Measurements from ENCODE around the gene GABBR2. TPM values are rescaled to one million over a fixed set of nuclear protein-coding genes. Genes with fewer than 3 reads are reported as not detected.

GABBR2 gene
- total RNA-seq, 1 experiment from 2014 or later, result 6.3 TPM

GRCh38 chr9:98298476-98298875 lies 410.3 kb downstream of the GABBR2 start:
- DNase-seq (ENCODE audit: low read depth, low spot score) (no peak), ATAC-seq (no peak)
- ChIA-PET CTCF (no interaction called here), POLR2A (no interaction called here)
- no peak for TF ChIP-seq TCF7L2 (IDR thresholded peaks at IDR 0.05; ENCODE audit: low read depth, low read length)
- no peak for TF ChIP-seq POLR2AphosphoS5 (IDR thresholded peaks at IDR 0.05; ENCODE audit: low read depth, low read length)
- TF ChIP-seq REST (IDR thresholded peaks at IDR 0.05; ENCODE audit: insufficient read depth in 1 of 2, low read depth in 2 of 2, low read length in 1 of 2), result no peak
- TF ChIP-seq SIN3A (IDR thresholded peaks at IDR 0.05; ENCODE audit: borderline replicate concordance, insufficient read depth, low read depth, low read length), result no peak
- TF ChIP-seq CTCF (IDR thresholded peaks at IDR 0.05), result no peak
- BruUV-seq (replicated peaks), result no TSS peak
- no peaks in the 10 kb centered on the region for H3K9me3 ChIP-seq (ENCODE audit: control insufficient read depth, insufficient read depth, low read depth, low read length)
- H3K27me3 ChIP-seq (ENCODE audit: control insufficient read depth, insufficient read depth, low read length), result no peaks in the 10 kb centered on the region
- H3K27ac ChIP-seq (ENCODE audit: low read length), result no peak overlapping the region
- in situ Hi-C loops (cut with HindIII; ENCODE audit: low pct_unique_long_range_greater_than_20kb, low sequenced_read_pairs) (no loop called here), intact Hi-C loops (cut with micrococcal nuclease; ENCODE audit: unreplicated experiment) (no loop called here)
- no peak overlapping the region for H3K4me3 ChIP-seq (ENCODE audit: low read depth in 2 of 2, low read length in 2 of 2)
- no peaks in the 10 kb centered on the region for H3K36me3 ChIP-seq (ENCODE audit: control insufficient read depth, insufficient read depth, low read length)
- H3K4me1 ChIP-seq (ENCODE audit: control insufficient read depth, insufficient read depth, low read length), result no peaks in the 10 kb centered on the region

- no TSS peak for BruUV-seq (replicated peaks)
- ChIA-PET POLR2A (no interaction called here), CTCF (no interaction called here)
- intact Hi-C loops (cut with micrococcal nuclease; ENCODE audit: unreplicated experiment) (no loop called here), in situ Hi-C loops (cut with HindIII; ENCODE audit: low pct_unique_long_range_greater_than_20kb, low sequenced_read_pairs) (no loop called here)
- TF ChIP-seq POLR2AphosphoS5 (IDR thresholded peaks at IDR 0.05; ENCODE audit: low read depth, low read length), result no peak
- TF ChIP-seq REST (IDR thresholded peaks at IDR 0.05; ENCODE audit: insufficient read depth in 1 of 2, low read depth in 2 of 2, low read length in 1 of 2), result no peak
- TF ChIP-seq TCF7L2 (IDR thresholded peaks at IDR 0.05; ENCODE audit: low read depth, low read length), result no peak
- no peak for TF ChIP-seq SIN3A (IDR thresholded peaks at IDR 0.05; ENCODE audit: borderline replicate concordance, insufficient read depth, low read depth, low read length)
- TF ChIP-seq CTCF (IDR thresholded peaks at IDR 0.05), result no peak
- DNase-seq (ENCODE audit: low read depth, low spot score), result no peak
- H3K4me3 ChIP-seq (ENCODE audit: low read depth in 2 of 2, low read length in 2 of 2), result no peak overlapping the region
- no peaks in the 10 kb centered on the region for H3K9me3 ChIP-seq (ENCODE audit: control insufficient read depth, insufficient read depth, low read depth, low read length)
- no peaks in the 10 kb centered on the region for H3K36me3 ChIP-seq (ENCODE audit: control insufficient read depth, insufficient read depth, low read length)
- no peak for ATAC-seq
- no peaks in the 10 kb centered on the region for H3K27me3 ChIP-seq (ENCODE audit: control insufficient read depth, insufficient read depth, low read length)
- H3K4me1 ChIP-seq (ENCODE audit: control insufficient read depth, insufficient read depth, low read length), result no peaks in the 10 kb centered on the region
- H3K27ac ChIP-seq (ENCODE audit: low read length), result no peak overlapping the region
These were observed 412.9 kb downstream of the GABBR2 start for GRCh38 chr9:98295824-98296223.
